Omental fat pad (tissue), 4 donors: ENCODE results near the gene CXCL17. TPM values are rescaled to one million over a fixed set of nuclear protein-coding genes. Genes with fewer than 3 reads are reported as not detected.
A peak's percentile ranks its signal among the peaks of the same experiment; 100 is the strongest.

Source experiments
- ATAC-seq: fragments of 150-250 bp; one replicate; pipeline ENCODE4 v1.9.1; 2016; ENCODE audit warnings: mild to moderate bottlenecking, moderate library complexity; ENCODE audit not compliant: low FRiP score
- DNase-seq: peaks from one replicate; pipeline ENCODE4 v3.0.0-alpha.2; 2019; ENCODE audit warnings: low spot score
- CTCF ChIP-seq, 3 donors: fragments of 450-650 bp; IDR thresholded peaks; one replicate each; pipeline ENCODE4 v1.5.1; 2016 to 2017; ENCODE audit warnings: antibody characterized with exemption in 3 of 3, mild to moderate bottlenecking in 3 of 3, moderate library complexity in 2 of 3
- total RNA-seq, 4 donors: library from RNA; depleted of rRNA; stranded (reverse); fragments of >200 nt; gene quantifications; one replicate each; pipeline ENCODE4 v1.1.0, GENCODE V29; 2016

CXCL17 gene
- total RNA-seq, 4 donors from 2014 or later: not detected

GRCh38 chr19:42400404-42400803 lies 42.3 kb downstream of the CXCL17 start:
- TF ChIP-seq CTCF (IDR thresholded peaks at IDR 0.05): no peak
- no peak for ATAC-seq
- DNase-seq: no peak

GRCh38 chr19:42397263-42398166 lies 45.2 kb downstream of the CXCL17 start:
- ATAC-seq (peak; percentile 3), DNase-seq (no peak)
- no peak for TF ChIP-seq CTCF (IDR thresholded peaks at IDR 0.05)

GRCh38 chr19:42396381-42397262 lies 46.1 kb downstream of the CXCL17 start:
- ATAC-seq: peak; percentile 99
- peak; percentile 94 for DNase-seq
- no peak for TF ChIP-seq CTCF (IDR thresholded peaks at IDR 0.05)

- no peak for DNase-seq
- no peak for TF ChIP-seq CTCF (IDR thresholded peaks at IDR 0.05)
- no peak for ATAC-seq
These were observed 48.0 kb downstream of the CXCL17 start for GRCh38 chr19:42394751-42395150.

- no peak for TF ChIP-seq CTCF (IDR thresholded peaks at IDR 0.05)
- DNase-seq (no peak), ATAC-seq (no peak)
These were observed 50.6 kb downstream of the CXCL17 start for GRCh38 chr19:42392165-42392564.

- DNase-seq (no peak), ATAC-seq (no peak)
- TF ChIP-seq CTCF (IDR thresholded peaks at IDR 0.05): no peak
These were observed 52.8 kb downstream of the CXCL17 start, which contains the start of gene CNFN for GRCh38 chr19:42389899-42390298. TSS of gene CNFN (minus strand) at chr19:42390297. CDS start at chr19:42389037, 1,260 bp downstream.
